Fibroblast of mammary gland (primary cell): ENCODE results near the gene MYO7B.

Experiments
- DNase-seq: peaks from one replicate; pipeline ENCODE4 v3.0.0-alpha.2; 2010; ENCODE audit warnings: low read depth
- H3K4me3 ChIP-seq: 2 replicates; pipeline ENCODE4 v1.5.1; 2011; ENCODE audit warnings: low read depth, mild to moderate bottlenecking, low read length, moderate library complexity; ENCODE audit not compliant: control insufficient read depth
- TF ChIP-seq, protein P1 (sequence below): conservative IDR thresholded peaks from 2 replicates; pipeline ENCODE4 v1.5.1; 2011; ENCODE audit warnings: low read depth, low read length, inconsistent platforms; ENCODE audit not compliant: control insufficient read depth, insufficient read depth

Gene MYO7B

DNA sequence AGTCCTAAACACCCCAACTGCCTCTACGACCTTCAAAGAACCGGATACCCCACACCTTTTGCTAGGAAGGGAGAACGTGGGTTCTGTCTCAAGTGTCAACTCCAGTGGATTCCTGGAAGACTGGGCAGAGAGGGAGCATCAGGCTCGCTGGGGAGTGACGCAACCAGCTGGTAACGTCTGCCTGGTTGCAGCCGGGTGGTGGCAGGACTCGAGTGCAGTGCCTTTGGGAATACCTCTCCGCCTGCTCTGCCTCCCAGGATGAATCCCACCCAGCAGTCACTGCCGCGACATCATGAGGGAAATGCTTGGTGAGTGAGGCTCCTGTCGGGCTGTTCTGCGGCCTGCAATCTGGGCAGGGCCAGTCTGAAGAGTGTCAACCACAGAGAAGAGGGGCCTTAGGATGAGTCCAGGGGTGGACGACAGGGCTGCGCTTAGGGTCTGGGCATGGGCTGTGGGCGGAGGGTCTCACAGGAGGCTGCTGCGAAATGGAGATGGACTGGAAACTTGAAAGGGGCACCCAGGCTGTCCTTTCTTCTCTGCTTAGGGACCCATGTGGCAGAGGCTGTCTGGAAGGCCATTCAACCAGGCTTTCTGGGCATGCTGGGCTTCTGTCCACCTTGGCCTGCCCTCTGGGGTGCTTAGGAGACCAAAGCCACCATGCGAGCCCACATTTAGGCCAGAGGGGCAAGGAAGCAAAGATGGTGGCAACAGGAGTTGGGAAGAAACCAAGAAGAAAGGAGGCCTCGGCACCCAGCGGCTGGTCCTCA lies 123.3 kb downstream of the MYO7B start:
- TF ChIP-seq, protein P1, sequence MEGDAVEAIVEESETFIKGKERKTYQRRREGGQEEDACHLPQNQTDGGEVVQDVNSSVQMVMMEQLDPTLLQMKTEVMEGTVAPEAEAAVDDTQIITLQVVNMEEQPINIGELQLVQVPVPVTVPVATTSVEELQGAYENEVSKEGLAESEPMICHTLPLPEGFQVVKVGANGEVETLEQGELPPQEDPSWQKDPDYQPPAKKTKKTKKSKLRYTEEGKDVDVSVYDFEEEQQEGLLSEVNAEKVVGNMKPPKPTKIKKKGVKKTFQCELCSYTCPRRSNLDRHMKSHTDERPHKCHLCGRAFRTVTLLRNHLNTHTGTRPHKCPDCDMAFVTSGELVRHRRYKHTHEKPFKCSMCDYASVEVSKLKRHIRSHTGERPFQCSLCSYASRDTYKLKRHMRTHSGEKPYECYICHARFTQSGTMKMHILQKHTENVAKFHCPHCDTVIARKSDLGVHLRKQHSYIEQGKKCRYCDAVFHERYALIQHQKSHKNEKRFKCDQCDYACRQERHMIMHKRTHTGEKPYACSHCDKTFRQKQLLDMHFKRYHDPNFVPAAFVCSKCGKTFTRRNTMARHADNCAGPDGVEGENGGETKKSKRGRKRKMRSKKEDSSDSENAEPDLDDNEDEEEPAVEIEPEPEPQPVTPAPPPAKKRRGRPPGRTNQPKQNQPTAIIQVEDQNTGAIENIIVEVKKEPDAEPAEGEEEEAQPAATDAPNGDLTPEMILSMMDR, result no peak
- H3K4me3 ChIP-seq, result no peak overlapping the region
- no peak for DNase-seq

DNA sequence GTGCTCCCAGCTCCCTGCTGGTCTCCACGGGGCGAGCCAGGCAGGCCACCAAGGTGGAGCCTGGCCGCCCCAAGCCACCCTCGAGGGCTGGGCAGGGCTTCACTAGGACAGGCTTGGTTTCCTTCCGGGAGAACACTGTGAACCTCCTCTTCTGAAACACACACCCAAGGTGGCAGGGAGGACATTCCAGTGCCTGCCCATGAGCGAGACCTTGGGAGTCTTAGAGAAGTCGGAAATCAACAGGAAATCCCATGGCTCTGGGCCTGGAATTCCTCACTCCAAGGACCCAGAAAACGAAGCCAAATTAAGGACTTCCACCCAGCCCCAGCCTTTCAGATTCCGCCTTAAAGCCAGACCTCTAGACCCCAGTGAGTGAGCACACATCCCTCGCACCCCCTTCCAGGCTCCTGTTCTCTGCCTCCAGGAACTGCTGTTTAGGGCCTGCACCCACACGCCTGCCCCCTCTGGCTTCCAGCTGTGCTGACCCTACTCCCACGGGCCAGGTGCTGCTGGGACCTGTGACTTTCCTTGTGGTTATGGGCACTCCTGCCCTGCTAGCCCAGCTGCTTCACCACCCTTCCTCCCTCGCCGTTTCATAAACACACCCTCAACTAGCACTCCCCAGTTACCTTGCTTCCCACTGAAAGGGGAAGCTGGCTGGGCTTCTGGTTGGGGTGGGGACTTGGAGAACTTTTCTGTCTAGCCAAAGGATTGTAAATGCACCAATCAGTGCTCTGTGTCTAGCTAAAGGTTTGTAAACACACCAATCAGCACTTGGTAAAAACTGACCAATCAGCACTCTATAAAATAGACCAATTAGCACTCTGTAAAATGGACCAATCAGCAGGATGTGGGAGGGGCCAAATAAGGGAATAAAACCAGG lies 124.2 kb downstream of the MYO7B start:
- H3K4me3 ChIP-seq, result no peak overlapping the region
- DNase-seq, result no peak
- TF ChIP-seq, protein P1, result no peak

DNA sequence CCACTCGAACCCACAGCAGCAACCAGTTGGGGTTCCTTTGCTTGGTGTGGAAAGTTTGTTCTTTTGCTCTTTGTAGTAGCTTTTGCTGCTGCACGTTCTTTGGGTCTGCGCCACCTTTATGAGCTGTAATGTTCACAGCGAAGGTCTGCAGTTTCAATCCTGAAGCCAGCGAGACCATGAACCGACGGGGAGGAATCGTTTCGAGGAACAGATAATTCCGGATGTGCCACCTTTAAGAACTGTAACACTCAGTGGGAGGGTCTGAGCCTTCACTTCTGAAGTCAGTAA lies 124.8 kb downstream of the MYO7B start:
- no peak for DNase-seq
- TF ChIP-seq, protein P1, result no peak
- H3K4me3 ChIP-seq, result no peak overlapping the region

DNA sequence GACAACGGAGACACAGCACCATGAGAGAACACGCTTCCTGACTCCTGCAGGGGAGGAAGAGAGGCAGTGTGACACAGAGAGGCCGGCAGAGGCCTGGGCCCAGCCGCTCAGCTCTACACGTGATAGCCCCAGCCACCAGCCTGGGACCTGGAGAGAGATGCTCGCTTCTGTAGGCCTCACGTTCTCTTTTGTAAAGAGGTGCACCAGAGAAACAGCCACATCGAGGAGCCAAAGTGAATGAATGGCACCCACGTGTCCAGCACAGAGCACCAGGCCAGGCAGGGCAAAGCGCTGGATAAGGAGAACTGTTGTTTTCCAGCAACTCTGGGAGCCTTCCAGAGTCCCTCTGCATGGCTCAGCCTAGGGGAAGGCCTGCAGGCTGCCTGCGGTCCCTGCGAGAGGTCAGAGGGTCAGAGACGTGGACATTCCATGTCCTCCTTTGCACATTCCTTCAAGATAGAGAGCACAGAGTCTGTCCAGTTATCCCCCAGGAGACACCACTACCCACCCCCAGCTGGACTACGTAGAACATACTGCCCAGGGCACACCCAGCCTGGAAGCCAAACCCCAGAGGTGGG lies 125.7 kb downstream of the MYO7B start:
- TF ChIP-seq, protein P1, result no peak
- H3K4me3 ChIP-seq, result no peak overlapping the region
- no peak for DNase-seq

DNA sequence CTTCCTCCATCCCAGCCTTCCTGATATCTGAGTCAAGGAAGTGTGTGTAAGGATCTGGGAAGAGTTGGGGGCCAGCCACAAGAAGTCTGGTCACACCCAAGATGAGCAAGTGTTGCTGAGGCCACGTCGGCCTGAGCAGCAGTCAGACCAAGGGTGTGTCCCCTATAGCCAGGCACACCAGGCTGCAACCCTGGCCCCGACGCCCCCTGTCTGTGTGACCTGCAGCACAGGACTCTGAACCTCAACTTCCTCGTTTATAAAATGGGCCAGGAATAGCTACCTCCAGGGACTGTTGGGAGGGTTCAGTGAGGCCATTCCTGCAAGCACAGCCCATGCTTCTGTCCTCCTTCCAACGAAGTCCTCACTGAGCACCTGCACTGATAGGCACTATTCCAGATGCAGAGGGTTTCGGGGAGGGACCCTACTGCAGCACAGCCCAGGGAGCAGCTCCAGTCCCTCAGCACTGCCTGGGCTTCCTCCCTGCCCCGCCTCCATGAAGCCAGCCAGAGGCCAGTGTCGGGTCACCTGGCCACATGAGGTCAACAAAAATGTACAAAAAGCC lies 126.5 kb downstream of the MYO7B start:
- peak; percentile 36 for DNase-seq
- TF ChIP-seq, protein P1, result no peak
- no peak overlapping the region for H3K4me3 ChIP-seq

DNA sequence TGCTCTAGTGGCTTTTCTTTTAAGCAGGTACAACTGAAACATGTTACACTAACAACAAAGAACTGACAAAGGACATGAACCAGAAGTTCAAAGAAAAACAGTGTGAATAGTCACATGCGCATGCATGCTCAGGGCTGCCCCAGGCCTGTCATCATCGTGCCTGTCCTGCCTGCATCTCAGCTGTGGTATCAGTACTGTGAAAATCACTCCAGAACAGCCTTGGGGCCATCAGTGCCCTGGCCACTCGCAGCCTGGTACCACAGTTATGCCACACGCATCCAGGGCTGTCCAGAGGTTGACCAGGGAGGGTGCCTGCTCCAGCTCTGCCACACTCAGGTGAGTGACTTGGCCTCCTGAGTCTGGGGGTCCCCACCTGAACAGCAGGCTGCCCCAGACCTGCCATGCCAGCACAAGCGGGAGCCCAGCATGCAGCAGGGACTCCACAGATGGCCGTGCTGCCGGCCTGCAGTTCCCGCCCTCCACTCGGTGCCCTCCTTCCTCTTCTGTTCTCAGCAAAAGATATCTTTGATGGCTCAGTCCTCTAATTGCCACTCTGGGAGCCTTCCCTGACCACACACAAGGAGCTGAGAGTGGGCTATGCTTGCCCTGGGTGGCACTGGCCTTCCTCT lies 127.6 kb downstream of the MYO7B start:
- no peak overlapping the region for H3K4me3 ChIP-seq
- TF ChIP-seq, protein P1, result no peak

More for the DNA sequence above, 127.6 kb downstream of the MYO7B start:
- DNase-seq, result no peak
